NOMO-1 treated with dmso at 0.1 percent for 144 hours (cell line): ENCODE results near the gene SPAG6.

Experiments used
- DNase-seq: peaks from one replicate; lab custom pipeline; 2025; ENCODE audit not compliant: unreplicated experiment; lab: John Stamatoyannopoulos, UW

SPAG6 gene

GRCh38 chr10:22321924-22322640, 23.2 kb upstream of the SPAG6 start:
- no peak for DNase-seq

GRCh38 chr10:22322641-22323160, 22.6 kb upstream of the SPAG6 start:
- DNase-seq, result no peak

- DNase-seq, result no peak
These were observed 21.6 kb upstream of the SPAG6 start for GRCh38 chr10:22323538-22324305.

GRCh38 chr10:22324413-22324812, 20.9 kb upstream of the SPAG6 start:
- no peak for DNase-seq

- no peak for DNase-seq
These were observed 20.4 kb upstream of the SPAG6 start for GRCh38 chr10:22324893-22325271.

- DNase-seq, result peak; percentile 47
These were observed 19.8 kb upstream of the SPAG6 start for GRCh38 chr10:22325272-22326144.

- DNase-seq, result no peak
These were observed 19.1 kb upstream of the SPAG6 start for GRCh38 chr10:22326145-22326702.

GRCh38 chr10:22329150-22329549, 16.1 kb upstream of the SPAG6 start:
- DNase-seq, result no peak

- no peak for DNase-seq
These were observed 13.1 kb upstream of the SPAG6 start for GRCh38 chr10:22332116-22332692.

GRCh38 chr10:22333167-22333974, 11.9 kb upstream of the SPAG6 start:
- DNase-seq, result peak; percentile 38

GRCh38 chr10:22333975-22334282, 11.4 kb upstream of the SPAG6 start:
- DNase-seq, result no peak

- DNase-seq, result no peak
These were observed 10.7 kb upstream of the SPAG6 start for GRCh38 chr10:22334414-22335172.

GRCh38 chr10:22335173-22335933, 9.9 kb upstream of the SPAG6 start:
- peak; percentile 72 for DNase-seq

- peak; percentile 40 for DNase-seq
These were observed 7.0 kb upstream of the SPAG6 start for GRCh38 chr10:22338185-22338900.

- no peak for DNase-seq
These were observed 6.4 kb upstream of the SPAG6 start for GRCh38 chr10:22338931-22339330.

GRCh38 chr10:22339761-22340328, 5.5 kb upstream of the SPAG6 start:
- DNase-seq, result no peak

GRCh38 chr10:22340329-22341189, 4.7 kb upstream of the SPAG6 start:
- peak; percentile 39 for DNase-seq
